IMR-90 (cell line): ENCODE data around the gene TRIM26. TPM values are rescaled to one million over a fixed set of nuclear protein-coding genes. Genes with fewer than 3 reads are reported as not detected.

Experiments used
- ATAC-seq: fragments of 200-7000 bp; cut with Tn5 transposase; 2 replicates; pipeline ENCODE4 v1.9.1; 2020; ENCODE audit warnings: low read depth, mild to moderate bottlenecking, moderate library complexity
- BruUV-seq: library from RNA; stranded (reverse); fragments of 400-500 nt; replicated peaks from 2 replicates; lab custom pipeline; 2021; lab: Mats Ljungman, UMichigan
- CTCF ChIA-PET: fragments of 300-600 bp; formaldehyde crosslinking; extraction: SDS; loops from one replicate; lab custom pipeline; 2021; ENCODE audit warnings: antibody characterized with exemption; lab: Yijun Ruan, JAX
- POLR2A ChIA-PET: fragments of 300-600 bp; sonication (Branson Sonifier 250); formaldehyde crosslinking; loops from one replicate; lab custom pipeline; 2022; ENCODE audit warnings: antibody characterized with exemption; ENCODE audit not compliant: unreplicated experiment; lab: Charles Lee
- DNase-seq: peaks from one replicate; pipeline ENCODE4 v3.0.0; 2013
- H2AFZ ChIP-seq: replicated peaks from 2 replicates; pipeline ENCODE3; 2013; ENCODE audit warnings: low read length, mild to moderate bottlenecking; ENCODE audit not compliant: poor library complexity
- H2AK5ac ChIP-seq: 2 replicates; pipeline ENCODE4 v1.6.1; 2013; ENCODE audit warnings: low read depth, low read length, inconsistent platforms
- H2AK9ac ChIP-seq: replicated peaks from 2 replicates; pipeline ENCODE3; 2013; ENCODE audit warnings: mild to moderate bottlenecking, low read depth, low read length, moderate library complexity; ENCODE audit not compliant: poor library complexity
- H2BK120ac ChIP-seq: 2 replicates; pipeline ENCODE4 v1.6.1; 2013; ENCODE audit warnings: low read depth, low read length, inconsistent platforms
- H2BK15ac ChIP-seq: 3 replicates; pipeline ENCODE4 v1.6.1; 2013; ENCODE audit warnings: low read depth, low read length, inconsistent platforms
- H2BK20ac ChIP-seq: 2 replicates; pipeline ENCODE4 v1.6.1; 2013; ENCODE audit warnings: low read depth, mild to moderate bottlenecking, inconsistent platforms, low read length, moderate library complexity
- H2BK5ac ChIP-seq: 2 replicates; pipeline ENCODE4 v1.6.1; 2013; ENCODE audit warnings: mild to moderate bottlenecking, low read depth, low read length, inconsistent platforms; ENCODE audit not compliant: poor library complexity, severe bottlenecking
- H3K14ac ChIP-seq: replicated peaks from 2 replicates; pipeline ENCODE4 v1.6.1; 2013; ENCODE audit warnings: low read depth, low read length, inconsistent platforms
- H3K18ac ChIP-seq: 2 replicates; pipeline ENCODE4 v1.6.1; 2013; ENCODE audit warnings: low read depth, low read length, control low read depth
- H3K23ac ChIP-seq: 2 replicates; pipeline ENCODE4 v1.6.1; 2013; ENCODE audit warnings: low read depth, low read length, inconsistent platforms
- H3K27ac ChIP-seq: 2 replicates; pipeline ENCODE4 v1.5.1; 2013; ENCODE audit warnings: mild to moderate bottlenecking, control low read depth, low read length; ENCODE audit not compliant: insufficient read depth
- H3K27me3 ChIP-seq: 2 replicates; pipeline ENCODE4 v1.6.1; 2013; ENCODE audit warnings: low read length; ENCODE audit not compliant: control insufficient read depth, insufficient read depth
- H3K36me3 ChIP-seq: 2 replicates; pipeline ENCODE4 v1.6.1; 2013; ENCODE audit warnings: low read length, mixed read lengths; ENCODE audit not compliant: control insufficient read depth, insufficient read depth
- H3K4ac ChIP-seq: 2 replicates; pipeline ENCODE4 v1.6.1; 2013; ENCODE audit warnings: low read depth, low read length, inconsistent platforms
- H3K4me1 ChIP-seq: 2 replicates; pipeline ENCODE4 v1.6.1; 2013; ENCODE audit warnings: low read length, mixed read lengths; ENCODE audit not compliant: control insufficient read depth, insufficient read depth
- H3K4me2 ChIP-seq: 2 replicates; pipeline ENCODE4 v1.6.1; 2013; ENCODE audit warnings: low read depth, mild to moderate bottlenecking, control low read depth, low read length, moderate library complexity
- H3K4me3 ChIP-seq: 2 replicates; pipeline ENCODE4 v1.5.1; 2013; ENCODE audit warnings: low read depth, mild to moderate bottlenecking, control low read depth, low read length, moderate library complexity; ENCODE audit not compliant: insufficient read depth
- H3K56ac ChIP-seq: 2 replicates; pipeline ENCODE4 v1.6.1; 2013; ENCODE audit warnings: low read length, inconsistent platforms; ENCODE audit not compliant: insufficient read depth; ENCODE audit errors: extremely low read depth
- H3K79me1 ChIP-seq, 2 experiments: 2 replicates each; pipeline ENCODE4 v1.6.1; 2013; ENCODE audit warnings: low read length in 2 of 2, inconsistent platforms in 1 of 2, low read depth in 1 of 2
- H3K9ac ChIP-seq: 2 replicates; pipeline ENCODE4 v1.6.1; 2013; ENCODE audit warnings: low read depth, low read length, control low read depth
- H3K9me1 ChIP-seq: 2 replicates; pipeline ENCODE4 v1.6.1; 2013; ENCODE audit warnings: low read length, inconsistent platforms; ENCODE audit not compliant: insufficient read depth
- H3K9me3 ChIP-seq: 2 replicates; pipeline ENCODE4 v1.6.1; 2013; ENCODE audit warnings: low read length; ENCODE audit not compliant: control insufficient read depth, insufficient read depth
- H4K20me1 ChIP-seq: 2 replicates; pipeline ENCODE4 v1.6.1; 2013; ENCODE audit warnings: low read length, inconsistent platforms; ENCODE audit not compliant: insufficient read depth
- H4K5ac ChIP-seq: 2 replicates; pipeline ENCODE4 v1.6.1; 2013; ENCODE audit warnings: mild to moderate bottlenecking, low read depth, low read length, control low read depth
- H4K8ac ChIP-seq, 2 experiments: 2 replicates each; pipeline ENCODE4 v1.6.1; 2013; ENCODE audit warnings: low read depth in 2 of 2, low read length in 2 of 2, control low read depth in 1 of 2, inconsistent platforms in 1 of 2
- H4K91ac ChIP-seq: 2 replicates; pipeline ENCODE4 v1.6.1; 2013; ENCODE audit warnings: low read depth, low read length, inconsistent platforms; ENCODE audit not compliant: insufficient read depth
- BHLHE40 ChIP-seq: fragments of 150-350 bp; IDR thresholded peaks from 2 replicates; pipeline ENCODE4 v1.6.1; 2016; ENCODE audit warnings: mild to moderate bottlenecking, low read depth, low read length
- CHD1 ChIP-seq: IDR thresholded peaks from 2 replicates; pipeline ENCODE4 v1.6.1; 2012; ENCODE audit warnings: low read depth, low read length, improper control_type of control experiment
- NFE2L2 ChIP-seq: fragments of 150-350 bp; IDR thresholded peaks from 2 replicates; pipeline ENCODE4 v1.6.1; 2016; ENCODE audit warnings: low read depth, mild to moderate bottlenecking, low read length
- RAD21 ChIP-seq: IDR thresholded peaks from 2 replicates; pipeline ENCODE4 v1.6.1; 2012; ENCODE audit warnings: low read length, improper control_type of control experiment
- RCOR1 ChIP-seq: IDR thresholded peaks from 2 replicates; pipeline ENCODE4 v1.6.1; 2012; ENCODE audit warnings: mild to moderate bottlenecking, low read length, improper control_type of control experiment; ENCODE audit not compliant: insufficient replicate concordance
- USF2 ChIP-seq: fragments of 150-350 bp; IDR thresholded peaks from 2 replicates; pipeline ENCODE4 v1.6.1; 2017; ENCODE audit warnings: mild to moderate bottlenecking, antibody characterized with exemption, low read length, low read depth
- WGBS, 2 experiments: methylation state at CpG; one replicate each; pipeline versions ENCODE4 v1.1.5 to v1.1.7; 2013; ENCODE audit warnings: missing lambda C conversion rate in 2 of 2; ENCODE audit not compliant: insufficient read length in 1 of 2; ENCODE audit errors: extremely low coverage in 2 of 2; 5-methylcytosine and 5-hydroxymethylcytosine counted together
- dilution Hi-C: fragments of 300-500 bp; cut with HindIII; formaldehyde crosslinking; loops from one replicate; pipeline ENCODE4 v1.14.3; 2018; ENCODE audit warnings: low sequenced_read_pairs; ENCODE audit not compliant: unreplicated experiment
- in situ Hi-C: fragments of 300-500 bp; cut with MboI; formaldehyde crosslinking; loops from 3 replicates; pipeline ENCODE4 v1.14.3; 2019; ENCODE audit warnings: low sequenced_read_pairs, inconsistent platforms, mixed read lengths
- intact Hi-C: fragments of 100-400 bp; cut with micrococcal nuclease; formaldehyde crosslinking; loops from 2 replicates; pipeline ENCODE4 v1.10.0; 2022
- polyA plus RNA-seq, 3 experiments: library from polyadenylated mRNA; depleted of rRNA; stranded (reverse); fragments of >200 nt; gene quantifications; 2 replicates each; pipeline ENCODE4 v1.2.3, GENCODE V29; 2012; ENCODE audit warnings: low replicate concordance in 1 of 3
- total RNA-seq: library from RNA; depleted of rRNA; stranded (reverse); fragments of >200 nt; gene quantifications from 2 replicates; pipeline ENCODE4 v1.2.3, GENCODE V29; 2012
- TF ChIP-seq, protein P1 (sequence below): conservative IDR thresholded peaks from 2 replicates; pipeline ENCODE4 v1.5.1; 2012; ENCODE audit warnings: mild to moderate bottlenecking, low read depth, low read length, improper control_type of control experiment

Gene TRIM26
- total and polyA plus RNA-seq, 2 of the 4 experiments (the other 2 are of a cell fraction) = 22.6 to 23.8 TPM

- H4K91ac ChIP-seq = peak overlapping the region; percentile 88
- POLR2A ChIA-PET = no interaction called here
- peak overlapping the region; percentile 61 for H3K4me2 ChIP-seq
- peak overlapping the region; percentile 68; the same call in 1 of the 3 replicates for H2BK15ac ChIP-seq
- H2BK5ac ChIP-seq = peak overlapping the region; percentile 37
- dilution Hi-C loops (no loop called here), intact Hi-C loops (no loop called here), in situ Hi-C loops (no loop called here)
- peak overlapping the region; percentile 72; the same call in 1 of the 2 replicates for H3K23ac ChIP-seq
- H3K27me3 ChIP-seq = no peaks in the 10 kb centered on the region
- peak overlapping the region; percentile 78 for H3K9ac ChIP-seq
- WGBS, 2 experiments = 0% methylated on average over 1 of the region's 12 CpGs; no CpG with 5 or more reads in 1 of the 2 experiments
- peaks cover 28 to 41% of the 10 kb centered on the region in 2 experiments for H3K79me1 ChIP-seq
- peaks cover 2% of the 10 kb centered on the region; the same call in 1 of the 2 replicates for H3K4me1 ChIP-seq
- H4K20me1 ChIP-seq = peaks cover 15% of the 10 kb centered on the region; the same call in 1 of the 2 replicates
- ATAC-seq (no peak), DNase-seq (no peak)
- no peaks in the 10 kb centered on the region for H3K36me3 ChIP-seq
- H4K5ac ChIP-seq = peak overlapping the region; percentile 47
- peak overlapping the region; percentile 80 for H3K27ac ChIP-seq
- BruUV-seq = no TSS peak
- peak overlapping the region; percentile 95 to 99 for H4K8ac ChIP-seq
- H2AK9ac ChIP-seq = peak overlapping the region; percentile 76
- H2AK5ac ChIP-seq = peak overlapping the region; percentile 56; the same call in 1 of the 2 replicates
- H2BK120ac ChIP-seq = peak overlapping the region; percentile 56
- no peak overlapping the region for H2BK20ac ChIP-seq
- peak overlapping the region; percentile 99 for H2AFZ ChIP-seq
- peak overlapping the region; percentile 71 for H3K14ac ChIP-seq
- H3K9me3 ChIP-seq = no peaks in the 10 kb centered on the region
- H3K4me3 ChIP-seq = peak overlapping the region; percentile 93
- peak overlapping the region; percentile 71 for H3K4ac ChIP-seq
- H3K56ac ChIP-seq = peak overlapping the region; percentile 92
- peaks cover 9% of the 10 kb centered on the region for H3K9me1 ChIP-seq
- no peak for TF ChIP-seq RCOR1
- TF ChIP-seq, protein P1, sequence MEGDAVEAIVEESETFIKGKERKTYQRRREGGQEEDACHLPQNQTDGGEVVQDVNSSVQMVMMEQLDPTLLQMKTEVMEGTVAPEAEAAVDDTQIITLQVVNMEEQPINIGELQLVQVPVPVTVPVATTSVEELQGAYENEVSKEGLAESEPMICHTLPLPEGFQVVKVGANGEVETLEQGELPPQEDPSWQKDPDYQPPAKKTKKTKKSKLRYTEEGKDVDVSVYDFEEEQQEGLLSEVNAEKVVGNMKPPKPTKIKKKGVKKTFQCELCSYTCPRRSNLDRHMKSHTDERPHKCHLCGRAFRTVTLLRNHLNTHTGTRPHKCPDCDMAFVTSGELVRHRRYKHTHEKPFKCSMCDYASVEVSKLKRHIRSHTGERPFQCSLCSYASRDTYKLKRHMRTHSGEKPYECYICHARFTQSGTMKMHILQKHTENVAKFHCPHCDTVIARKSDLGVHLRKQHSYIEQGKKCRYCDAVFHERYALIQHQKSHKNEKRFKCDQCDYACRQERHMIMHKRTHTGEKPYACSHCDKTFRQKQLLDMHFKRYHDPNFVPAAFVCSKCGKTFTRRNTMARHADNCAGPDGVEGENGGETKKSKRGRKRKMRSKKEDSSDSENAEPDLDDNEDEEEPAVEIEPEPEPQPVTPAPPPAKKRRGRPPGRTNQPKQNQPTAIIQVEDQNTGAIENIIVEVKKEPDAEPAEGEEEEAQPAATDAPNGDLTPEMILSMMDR = no peak
- TF ChIP-seq CHD1 = no peak
- TF ChIP-seq USF2 = no peak
- no peak for TF ChIP-seq BHLHE40
- no peak for TF ChIP-seq NFE2L2
- no peak for TF ChIP-seq RAD21
- H3K18ac ChIP-seq = peak overlapping the region; percentile 2
- CTCF ChIA-PET = interaction anchor here (1.1 kb wide), 1 partner anchor 25 kb away, joined by 3 read pairs; no protein-coding TSS in a partner anchor
Measured at GRCh38 chr6:30213667-30213956, 406 bp upstream of the TRIM26 start.
